Ovary (tissue), 9 donors: ENCODE measurements around the gene PTPA. TPM values are rescaled to one million over a fixed set of nuclear protein-coding genes. Genes with fewer than 3 reads are reported as not detected.
"Not testable (repeated sequence)": the region's sequence is repeated elsewhere in the genome, so short reads cannot be mapped to it uniquely, and the experiment has no call there.

Experiments
- DNase-seq, 5 donors: peaks; one replicate each; pipeline ENCODE4 v3.0.0-alpha.2; 2019 to 2020
- H3K27ac ChIP-seq, 2 donors: fragments of 200-600 bp; one replicate each; pipeline versions ENCODE4 v1.5.1 to v1.8.0; 2019 to 2022
- H3K27me3 ChIP-seq: fragments of 200-600 bp; one replicate; pipeline ENCODE4 v1.8.0; 2022
- H3K36me3 ChIP-seq: fragments of 200-600 bp; sonication (generic); one replicate; pipeline ENCODE4 v1.5.1; 2019
- H3K4me1 ChIP-seq: one replicate; pipeline ENCODE4 v1.8.1; 2013; ENCODE audit warnings: mild to moderate bottlenecking, moderate library complexity; ENCODE audit not compliant: insufficient read depth
- H3K4me3 ChIP-seq: fragments of 200-600 bp; sonication (generic); one replicate; pipeline ENCODE4 v1.5.1; 2017
- H3K9me3 ChIP-seq, 2 donors: fragments of 200-600 bp in 1 of 2; sonication (generic) in 1 of 2; one replicate each; pipeline versions ENCODE4 v1.5.1 to v1.8.1; 2013 to 2019; ENCODE audit warnings: mild to moderate bottlenecking in 1 of 2, moderate library complexity in 1 of 2
- CTCF ChIP-seq, 3 donors: fragments of 450-650 bp in 2 of 3; fragments of 200-600 bp in 1 of 3; IDR thresholded peaks; one replicate each; pipeline versions ENCODE4 v1.5.1 to v1.8.0; 2016 to 2022; ENCODE audit warnings: antibody characterized with exemption in 3 of 3, mild to moderate bottlenecking in 1 of 3
- EP300 ChIP-seq: sonication (generic); formaldehyde crosslinking; IDR thresholded peaks from one replicate; pipeline ENCODE4 v1.6.1; 2017; ENCODE audit warnings: antibody characterized with exemption
- POLR2A ChIP-seq: fragments of 450-650 bp; IDR thresholded peaks from one replicate; pipeline ENCODE4 v1.6.1; 2017; ENCODE audit warnings: antibody characterized with exemption, mild to moderate bottlenecking, moderate library complexity
- WGBS, 3 donors: extraction: QIAGEN DNeasy Blood & Tissue Kit in 1 of 3; methylation state at CpG; one replicate each; pipeline versions ENCODE4 v1.1.5 to v1.1.7; 2013 to 2017; 5-methylcytosine and 5-hydroxymethylcytosine counted together
- intact Hi-C, 4 donors: fragments of 100-400 bp; cut with DNase I; formaldehyde crosslinking; loops; one replicate each; pipeline versions ENCODE4 v1.11.0 to v1.15.1; 2022 to 2023
- polyA plus RNA-seq, 2 donors: library from polyadenylated mRNA; stranded (reverse); fragments of 200-250 nt in 1 of 2; fragments of 350-450 nt in 1 of 2; fragmentation: Illumina TruSeq in 1 of 2; extraction: RNeasy Lipid Tissue Mini Kit (QIAGEN cat#74804) in 1 of 2; gene quantifications; one replicate each; pipeline ENCODE4 v1.2.3, GENCODE V29; 2013 to 2014
- total RNA-seq, 7 donors: library from RNA; depleted of rRNA in 2 of 7; stranded (reverse); fragments of >200 nt in 2 of 7; fragmentation: NEBNext Ultra II Directional in 3 of 7; extraction: Animal tissue kit (Norgen Biotek cat#: 25700) in 3 of 7; gene quantifications; one replicate each; pipeline versions ENCODE4 v1.1.0 to v1.2.4, GENCODE V29; 2016 to 2023
- donor health status: DM: no; HTN: no; CAD: no; lungs with moderate emphysema.
- donor health status: DM: no; HTN: no; CAD: no.
- donor health status: Bipolar disorder and iron deficiency.
- donor health status: DM: yes; HTN: yes; CAD: no.
- donor health status: DM: no; HTN: no; CAD: no.
- donor health status: DM: yes; HTN: yes; CAD: no.

PTPA gene
- total and polyA plus RNA-seq, 9 donors, result 32.1 to 107 (median 89.2) TPM

DNA sequence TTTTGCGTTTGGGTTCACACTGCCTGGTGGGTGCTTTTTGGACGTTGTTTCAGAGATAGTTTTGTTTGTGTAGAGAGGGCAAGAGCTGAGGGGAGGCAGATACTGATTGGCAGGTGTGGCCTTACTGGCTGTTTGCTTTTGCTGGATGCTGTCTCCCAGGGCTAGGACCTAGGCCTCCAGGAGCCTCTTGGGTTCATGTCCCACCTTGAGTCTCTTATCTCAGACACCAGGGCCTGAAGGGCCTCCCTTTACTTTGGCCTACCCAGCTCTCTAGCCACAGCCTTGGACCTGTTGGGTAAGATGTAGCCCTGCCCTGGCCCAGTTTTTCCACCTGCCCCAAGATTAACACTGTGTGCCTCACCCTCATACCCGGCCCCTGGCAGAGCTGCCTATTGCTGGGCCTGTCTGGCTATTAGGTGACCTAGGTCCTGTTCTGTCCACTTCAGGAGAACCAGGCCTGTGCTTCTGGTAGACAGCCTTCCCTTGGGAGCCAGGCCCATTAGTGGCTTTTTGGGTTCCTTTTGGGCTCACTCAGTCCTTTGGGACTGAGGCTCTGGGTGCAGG, 13.4 kb downstream of the PTPA start:
- H3K27me3 ChIP-seq, result no peaks in the 10 kb centered on the region
- H3K4me1 ChIP-seq, result no peaks in the 10 kb centered on the region
- TF ChIP-seq EP300 (no peak), CTCF (IDR thresholded peaks at IDR 0.05) (no peak), POLR2A (no peak)
- WGBS, 3 donors, result 68 to 71% (median 69%) methylated on average over 3 of the region's 3 CpGs
- H3K4me3 ChIP-seq, result no peak overlapping the region
- DNase-seq, result no peak
- H3K27ac ChIP-seq, result no peak overlapping the region
- H3K36me3 ChIP-seq, result no peaks in the 10 kb centered on the region
- intact Hi-C loops, result loop anchor here in 1 of 4 donors (10.0 kb wide), 1 partner anchor 660 kb away; no protein-coding TSS in a partner anchor
- H3K9me3 ChIP-seq, result no peaks in the 10 kb centered on the region

GRCh38 chr9:129125478-129125877, 14.3 kb downstream of the PTPA start:
- no peaks in the 10 kb centered on the region for H3K27me3 ChIP-seq
- H3K4me1 ChIP-seq, result no peaks in the 10 kb centered on the region
- no peaks in the 10 kb centered on the region for H3K36me3 ChIP-seq
- intact Hi-C loops, result loop anchor here in 1 of 4 donors (10.0 kb wide), 1 partner anchor 659 kb away; no protein-coding TSS in a partner anchor
- no peak for TF ChIP-seq EP300
- no peak for TF ChIP-seq CTCF (IDR thresholded peaks at IDR 0.05)
- no peak for TF ChIP-seq POLR2A
- H3K9me3 ChIP-seq, result no peaks in the 10 kb centered on the region
- DNase-seq, result no peak
- WGBS, 3 donors, result 81 to 86% (median 85%) methylated on average over 8 of the region's 8 CpGs
- H3K4me3 ChIP-seq, result no peak overlapping the region
- H3K27ac ChIP-seq, result no peak overlapping the region

DNA sequence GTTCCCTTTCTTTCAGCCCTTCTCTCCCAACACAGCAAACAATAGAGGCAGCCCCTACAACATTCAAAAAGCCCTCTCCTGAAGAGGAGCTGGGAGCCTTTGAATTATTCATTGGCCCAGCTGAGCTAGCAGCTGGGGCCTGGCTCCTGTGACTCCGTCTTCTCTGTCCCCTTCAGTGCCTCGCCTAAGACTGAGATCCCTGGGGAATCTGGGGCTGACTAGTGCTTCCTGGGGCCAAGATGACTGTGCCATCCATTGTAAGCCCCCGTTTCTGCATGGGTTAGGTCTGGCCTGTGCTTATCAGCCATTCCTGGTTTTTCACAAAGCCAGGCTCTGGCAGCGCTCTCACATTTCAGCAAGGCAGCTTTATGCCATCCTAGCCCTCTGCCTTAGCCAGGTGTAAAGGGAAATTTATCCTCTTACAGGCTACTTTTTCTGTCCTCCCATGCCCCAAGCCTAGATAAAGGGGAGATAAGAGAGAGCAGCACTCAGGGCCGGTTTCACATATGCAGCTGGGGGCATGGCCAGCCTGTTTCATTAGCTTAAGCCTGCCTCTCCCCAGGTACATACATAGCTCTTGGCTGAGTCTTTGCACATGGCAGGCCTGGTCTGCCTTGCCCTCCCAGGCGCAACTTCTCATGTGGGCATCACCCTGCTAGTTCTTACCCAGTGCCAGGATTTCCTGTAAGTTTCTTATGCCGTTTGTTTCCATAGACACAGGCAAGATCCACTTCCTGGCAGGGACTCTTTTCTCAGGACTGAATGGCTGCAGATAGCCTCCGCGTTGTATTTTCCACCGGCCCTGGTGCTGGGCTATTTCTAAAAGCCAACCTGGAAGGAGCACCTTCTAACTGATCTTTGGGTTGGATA, 15.8 kb downstream of the PTPA start:
- no peaks in the 10 kb centered on the region for H3K4me1 ChIP-seq
- no peak overlapping the region for H3K4me3 ChIP-seq
- no peaks in the 10 kb centered on the region for H3K27me3 ChIP-seq
- H3K27ac ChIP-seq, result no peak overlapping the region
- 80 to 83% (median 81%) methylated on average over 10 of the region's 10 CpGs for WGBS, 3 donors
- no peaks in the 10 kb centered on the region for H3K36me3 ChIP-seq
- no peaks in the 10 kb centered on the region for H3K9me3 ChIP-seq
- intact Hi-C loops, result loop anchor here in 1 of 4 donors (10.0 kb wide), 1 partner anchor 658 kb away; no protein-coding TSS in a partner anchor
- DNase-seq, result no peak
- TF ChIP-seq POLR2A, result no peak
- no peak for TF ChIP-seq EP300
- no peak for TF ChIP-seq CTCF (IDR thresholded peaks at IDR 0.05)

- Histone ChIP-seq H3K4me3 (no peak overlapping the region), H3K4me1 (no peaks in the 10 kb centered on the region), H3K27me3 (no peaks in the 10 kb centered on the region), H3K27ac (no peak overlapping the region), H3K9me3 (no peaks in the 10 kb centered on the region), H3K36me3 (no peaks in the 10 kb centered on the region)
- 80 to 92% (median 90%) methylated on average over 5 of the region's 5 CpGs for WGBS, 3 donors
- DNase-seq, result no peak
- TF ChIP-seq CTCF (IDR thresholded peaks at IDR 0.05), result no peak
- TF ChIP-seq POLR2A, result no peak
- TF ChIP-seq EP300, result no peak
- intact Hi-C loops, result loop anchor here in 1 of 4 donors (10.0 kb wide), 1 partner anchor 656 kb away; no protein-coding TSS in a partner anchor
Observed at GRCh38 chr9:129128689-129129088, 17.5 kb downstream of the PTPA start.

GRCh38 chr9:129130271-129130670, 19.1 kb downstream of the PTPA start:
- intact Hi-C loops, result loop anchor here in 3 of 4 donors (5.0 to 10.0 kb wide), 3 partner anchors 645 to 657 kb away; no protein-coding TSS in a partner anchor
- not testable (repeated sequence) for H3K36me3 ChIP-seq, H3K4me1 ChIP-seq, H3K9me3 ChIP-seq, H3K4me3 ChIP-seq, DNase-seq, H3K27me3 ChIP-seq, H3K27ac ChIP-seq
- 78 to 81% (median 80%) methylated on average over 7 of the region's 7 CpGs for WGBS, 3 donors
